GM23338 (cell line): Measurements from ENCODE around the gene MPPED1. TPM values are rescaled to one million over a fixed set of nuclear protein-coding genes. Genes with fewer than 3 reads are reported as not detected.

ENCODE experiments used
- ATAC-seq: fragments of 200-7000 bp; cut with Tn5 transposase; 3 replicates; pipeline ENCODE4 v1.9.1; 2020
- DNase-seq: peaks from one replicate; pipeline ENCODE4 v3.0.0-alpha.2; 2015; ENCODE audit warnings: low spot score
- H2AFZ ChIP-seq: fragments of 200-600 bp; sonication (generic); 2 replicates; pipeline ENCODE4 v1.8.0; 2016; ENCODE audit warnings: antibody characterized with exemption, mild to moderate bottlenecking, moderate library complexity
- H3F3A ChIP-seq: fragments of 200-600 bp; sonication (generic); replicated peaks from 2 replicates; pipeline ENCODE4 v1.8.0; 2017; ENCODE audit warnings: antibody characterized with exemption, mixed run types, low read depth
- H3K27ac ChIP-seq: fragments of 200-600 bp; sonication (generic); 2 replicates; pipeline ENCODE4 v1.6.1; 2016; ENCODE audit warnings: low read depth
- H3K27me3 ChIP-seq: fragments of 200-600 bp; sonication (generic); 2 replicates; pipeline ENCODE4 v1.8.0; 2016; ENCODE audit warnings: mild to moderate bottlenecking, mixed run types, moderate library complexity; ENCODE audit not compliant: insufficient read depth
- H3K36me3 ChIP-seq: fragments of 200-600 bp; sonication (generic); 2 replicates; pipeline ENCODE4 v1.8.0; 2016; ENCODE audit warnings: mild to moderate bottlenecking; ENCODE audit not compliant: insufficient read depth
- H3K4me1 ChIP-seq: fragments of 200-600 bp; sonication (generic); 2 replicates; pipeline ENCODE4 v1.8.0; 2016; ENCODE audit warnings: mild to moderate bottlenecking, moderate library complexity; ENCODE audit not compliant: insufficient read depth
- H3K4me2 ChIP-seq: fragments of 200-600 bp; sonication (generic); 2 replicates; pipeline ENCODE4 v1.7.1; 2017; ENCODE audit warnings: mixed run types
- H3K4me3 ChIP-seq: fragments of 200-600 bp; sonication (generic); 2 replicates; pipeline ENCODE4 v1.6.1; 2016; ENCODE audit warnings: mixed run types
- H3K79me2 ChIP-seq: fragments of 200-600 bp; sonication (generic); replicated peaks from 2 replicates; pipeline ENCODE4 v1.8.0; 2017; ENCODE audit warnings: mild to moderate bottlenecking; ENCODE audit not compliant: insufficient read depth
- H3K9me2 ChIP-seq: fragments of 200-600 bp; sonication (generic); 2 replicates; pipeline ENCODE4 v1.8.0; 2017; ENCODE audit not compliant: insufficient read depth
- H4K20me1 ChIP-seq: fragments of 200-600 bp; sonication (generic); replicated peaks from 2 replicates; pipeline ENCODE4 v1.8.0; 2017; ENCODE audit warnings: mild to moderate bottlenecking; ENCODE audit not compliant: insufficient read depth
- H3K27ac Mint-ChIP-seq: 2 replicates; pipeline ENCODE4 v1.8.0; 2020; ENCODE audit warnings: inconsistent platforms, mild to moderate bottlenecking, moderate library complexity, mixed read lengths
- H3K27me3 Mint-ChIP-seq: 3 replicates; pipeline ENCODE4 v1.8.0; 2022; ENCODE audit warnings: low read depth, mild to moderate bottlenecking, moderate library complexity, mixed read lengths, inconsistent platforms; ENCODE audit not compliant: insufficient read depth, poor library complexity
- H3K36me3 Mint-ChIP-seq: 3 replicates; pipeline ENCODE4 v1.8.0; 2021; ENCODE audit warnings: low read depth, mild to moderate bottlenecking, inconsistent platforms, moderate library complexity, mixed read lengths
- H3K4me1 Mint-ChIP-seq: 3 replicates; pipeline ENCODE4 v1.8.0; 2020; ENCODE audit warnings: mild to moderate bottlenecking, inconsistent platforms, mixed read lengths
- H3K4me3 Mint-ChIP-seq: 3 replicates; pipeline ENCODE4 v1.8.0; 2021; ENCODE audit warnings: moderate library complexity, mild to moderate bottlenecking, inconsistent platforms, mixed read lengths
- H3K9me3 Mint-ChIP-seq: 3 replicates; pipeline ENCODE4 v1.8.0; 2020; ENCODE audit warnings: moderate library complexity, mild to moderate bottlenecking, inconsistent platforms, mixed read lengths
- CREB1 ChIP-seq: fragments of 250-450 bp; sonication (Bioruptor Pico); IDR thresholded peaks from 2 replicates; pipeline ENCODE4 v1.5.0; 2020; ENCODE audit warnings: low read depth, mild to moderate bottlenecking, moderate library complexity
- CTCF ChIP-seq, 2 experiments: fragments of 200-600 bp in 1 of 2; sonication (generic) in 1 of 2; conservative IDR thresholded peaks; 2 replicates each; pipeline versions ENCODE4 v1.5.1 to v1.6.1; 2016 to 2017; ENCODE audit warnings: antibody characterized with exemption in 2 of 2, low read depth in 2 of 2, mild to moderate bottlenecking in 2 of 2, moderate library complexity in 1 of 2
- ETS1 ChIP-seq: IDR thresholded peaks from 2 replicates; pipeline ENCODE4 v1.6.1; 2016; ENCODE audit warnings: antibody characterized with exemption
- EZH2 ChIP-seq: fragments of 200-600 bp; sonication (generic); IDR thresholded peaks from one replicate; pipeline ENCODE4 v1.8.0; 2017; ENCODE audit warnings: antibody characterized with exemption, mild to moderate bottlenecking, low read depth; ENCODE audit not compliant: unreplicated experiment
- EZH2phosphoT487 ChIP-seq: fragments of 200-600 bp; sonication (generic); IDR thresholded peaks from one replicate; pipeline ENCODE4 v1.8.1; 2018; ENCODE audit warnings: antibody characterized with exemption; ENCODE audit not compliant: unreplicated experiment
- JUNB ChIP-seq: IDR thresholded peaks from one replicate; pipeline ENCODE4 v1.6.1; 2016; ENCODE audit warnings: antibody characterized with exemption; ENCODE audit not compliant: unreplicated experiment
- NANOG ChIP-seq: IDR thresholded peaks from 2 replicates; pipeline ENCODE4 v1.6.1; 2016; ENCODE audit warnings: antibody characterized with exemption, borderline replicate concordance
- POLR2AphosphoS5 ChIP-seq: IDR thresholded peaks from 2 replicates; pipeline ENCODE4 v1.6.1; 2016; ENCODE audit warnings: antibody characterized with exemption, low read depth
- REST ChIP-seq: IDR thresholded peaks from one replicate; pipeline ENCODE4 v1.6.1; 2018; ENCODE audit warnings: antibody characterized with exemption; ENCODE audit not compliant: unreplicated experiment
- STAT1 ChIP-seq: IDR thresholded peaks from one replicate; pipeline ENCODE4 v1.6.1; 2016; ENCODE audit warnings: antibody characterized with exemption; ENCODE audit not compliant: unreplicated experiment
- ZNF114 ChIP-seq: fragments of 250-450 bp; sonication (Bioruptor Pico); IDR thresholded peaks from 2 replicates; pipeline ENCODE4 v1.5.0; 2020; ENCODE audit warnings: mild to moderate bottlenecking, moderate library complexity
- ZNF331 ChIP-seq: fragments of 250-450 bp; sonication (Bioruptor Pico); IDR thresholded peaks from 2 replicates; pipeline ENCODE4 v1.5.0; 2020; ENCODE audit warnings: low read depth, mild to moderate bottlenecking, moderate library complexity
- ZNF462 ChIP-seq: fragments of 250-450 bp; sonication (Bioruptor Pico); IDR thresholded peaks from 2 replicates; pipeline ENCODE4 v1.5.0; 2020; ENCODE audit warnings: mild to moderate bottlenecking, moderate library complexity
- polyA plus RNA-seq: library from polyadenylated mRNA; unstranded; fragments of >200 nt; fragmentation: Nextera tagmentation; extraction: Ambion mirVana; gene quantifications from 2 replicates; pipeline ENCODE4 v1.2.1, GENCODE V29; 2016
- total RNA-seq: library from RNA; depleted of rRNA; stranded (reverse); fragments of >200 nt; shearing (Covaris generic); gene quantifications from 2 replicates; pipeline ENCODE4 v1.2.3, GENCODE V29; 2014

Gene MPPED1
- total and polyA plus RNA-seq, 2 experiments from 2014 or later: 0.56 TPM; not detected in 1

- no peaks in the 10 kb centered on the region for H3K36me3 ChIP-seq
- no peaks in the 10 kb centered on the region for H4K20me1 ChIP-seq
- no peaks in the 10 kb centered on the region for H3K79me2 ChIP-seq
- H2AFZ ChIP-seq: no peak overlapping the region
- no peaks in the 10 kb centered on the region for H3K27me3 ChIP-seq
- no peak overlapping the region for H3K27ac ChIP-seq
- no peaks in the 10 kb centered on the region for H3K4me1 ChIP-seq
- ATAC-seq (no peak), DNase-seq (no peak)
- H3K4me2 ChIP-seq: no peak overlapping the region
- Mint-ChIP-seq H3K4me1 (no peaks in the 10 kb centered on the region), H3K9me3 (peaks cover 4% of the 10 kb centered on the region; the same call in 1 of the 3 replicates), H3K27me3 (peaks cover 6% of the 10 kb centered on the region), H3K4me3 (no peak overlapping the region), H3K36me3 (no peaks in the 10 kb centered on the region), H3K27ac (no peak overlapping the region)
- TF ChIP-seq JUNB (no peak), ZNF114 (CRISPR knock-in tag) (no peak), CTCF (conservative IDR thresholded peaks at IDR 0.05; ENCODE audit: low read depth in 2 of 2) (no peak), STAT1 (no peak), ZNF331 (CRISPR knock-in tag) (no peak), REST (no peak), NANOG (no peak), ZNF462 (no peak), ETS1 (no peak), EZH2 (no peak), EZH2phosphoT487 (no peak), POLR2AphosphoS5 (no peak), CREB1 (CRISPR knock-in tag) (no peak)
- H3K4me3 ChIP-seq: no peak overlapping the region
- H3F3A ChIP-seq: no peaks in the 10 kb centered on the region
- peaks cover 15% of the 10 kb centered on the region; the same call in 1 of the 2 replicates for H3K9me2 ChIP-seq
Measured at GRCh38 chr22:43508489-43508888, 96.7 kb downstream of the MPPED1 start.
